Measurements from ENCODE around the gene SLC25A23.

DNA sequence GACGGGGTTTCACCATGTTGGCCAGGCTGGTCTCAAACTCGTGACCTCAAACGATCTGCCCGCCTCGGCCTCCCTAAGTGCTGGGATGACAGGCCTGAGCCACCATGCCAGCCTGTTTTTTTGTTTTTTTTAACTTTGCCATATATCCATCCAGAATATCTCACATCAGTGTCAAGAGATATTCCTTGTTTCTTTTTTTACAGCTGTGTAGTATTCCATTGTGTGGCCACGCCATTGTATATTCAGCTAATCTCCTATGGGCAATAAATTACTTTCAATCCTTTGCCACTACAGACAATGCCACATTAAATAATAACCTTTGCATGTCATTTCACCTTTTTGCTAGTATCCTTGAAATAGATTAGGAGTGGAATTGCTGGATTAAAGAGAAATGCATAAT, 50.2 kb downstream of the SLC25A23 start:
- TF ChIP-seq POLR2AphosphoS5 (IDR thresholded peaks at IDR 0.05; ENCODE audit: borderline replicate concordance, low read depth, low read length) (no peak), FOXP2 (optimal IDR thresholded peaks at IDR 0.05; ENCODE audit: control extremely low read depth, extremely low read length, insufficient read depth) (no peak), EZH2 (IDR thresholded peaks at IDR 0.05) (no peak)
